Mucosa of stomach (tissue), 1 donor: ENCODE data around the gene SPATA18.
"Not testable (repeated sequence)": the region's sequence is repeated elsewhere in the genome, so short reads cannot be mapped to it uniquely, and the experiment has no call there.

Experiments
- H3K27me3 ChIP-seq: one replicate; pipeline ENCODE4 v1.7.0; 2013; ENCODE audit warnings: mild to moderate bottlenecking, low read length; ENCODE audit not compliant: control insufficient read depth, insufficient read depth
- H3K36me3 ChIP-seq: one replicate; pipeline ENCODE4 v1.7.0; 2013; ENCODE audit warnings: low read length; ENCODE audit not compliant: control insufficient read depth, insufficient read depth
- H3K4me1 ChIP-seq: one replicate; pipeline ENCODE4 v1.7.0; 2013; ENCODE audit warnings: mild to moderate bottlenecking, low read length; ENCODE audit not compliant: control insufficient read depth, insufficient read depth
- H3K4me3 ChIP-seq: one replicate; pipeline ENCODE4 v1.7.0; 2013; ENCODE audit warnings: low read length
- H3K9ac ChIP-seq: one replicate; pipeline ENCODE4 v1.7.0; 2013; ENCODE audit warnings: mild to moderate bottlenecking, low read length, moderate library complexity
- H3K9me3 ChIP-seq: one replicate; pipeline ENCODE4 v1.7.0; 2013; ENCODE audit warnings: mild to moderate bottlenecking, low read length, moderate library complexity; ENCODE audit not compliant: control insufficient read depth
- donor health status: Pancreatic carcinoma.

SPATA18 gene

DNA sequence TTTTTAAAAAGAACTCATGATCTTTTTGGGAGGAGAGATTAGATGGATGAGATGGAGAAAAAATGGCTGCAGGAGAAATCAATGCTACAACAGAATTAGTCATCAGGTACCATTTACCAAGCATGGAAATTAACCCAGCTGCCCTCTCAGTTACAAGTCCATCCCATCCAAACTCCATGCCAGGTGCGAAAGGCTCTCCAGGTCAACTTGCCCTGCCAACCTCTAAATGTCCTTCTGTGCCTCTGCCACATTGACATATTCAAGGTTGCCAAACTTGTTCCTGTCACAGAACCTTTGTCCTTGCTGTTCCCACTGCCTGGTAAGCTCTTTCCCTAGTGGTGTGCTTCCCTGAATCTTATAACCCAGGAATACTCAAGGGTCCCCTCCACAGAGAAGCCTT lies 7.2 kb downstream of the SPATA18 start:
- Histone ChIP-seq H3K4me1 (peaks cover 22% of the 10 kb centered on the region), H3K4me3 (no peak overlapping the region), H3K9me3 (no peaks in the 10 kb centered on the region), H3K27me3 (no peaks in the 10 kb centered on the region), H3K36me3 (no peaks in the 10 kb centered on the region), H3K9ac (no peak overlapping the region)

DNA sequence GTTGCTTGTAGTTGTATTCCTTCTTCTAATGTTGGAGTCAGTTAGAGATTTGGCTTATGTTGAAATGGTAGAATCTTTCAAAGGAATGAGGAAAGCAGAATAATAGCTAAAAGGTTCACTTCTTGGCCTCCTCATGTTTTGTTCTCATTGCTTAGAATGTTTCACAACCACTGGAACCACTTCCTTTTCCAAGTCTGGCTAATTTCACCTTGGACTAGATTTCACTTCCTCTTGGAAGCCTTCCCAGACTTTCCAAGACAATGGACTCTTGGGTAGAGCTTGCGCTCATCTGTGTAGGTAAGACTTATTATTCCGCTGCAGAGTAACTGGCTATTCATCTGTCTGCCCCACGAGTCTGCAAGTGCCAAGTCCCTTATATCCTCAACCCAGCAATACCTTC lies 8.3 kb downstream of the SPATA18 start:
- H3K4me3 ChIP-seq: no peak overlapping the region
- peaks cover 22% of the 10 kb centered on the region for H3K4me1 ChIP-seq
- H3K9ac ChIP-seq: no peak overlapping the region
- H3K9me3 ChIP-seq: no peaks in the 10 kb centered on the region
- H3K27me3 ChIP-seq: no peaks in the 10 kb centered on the region
- no peaks in the 10 kb centered on the region for H3K36me3 ChIP-seq

DNA sequence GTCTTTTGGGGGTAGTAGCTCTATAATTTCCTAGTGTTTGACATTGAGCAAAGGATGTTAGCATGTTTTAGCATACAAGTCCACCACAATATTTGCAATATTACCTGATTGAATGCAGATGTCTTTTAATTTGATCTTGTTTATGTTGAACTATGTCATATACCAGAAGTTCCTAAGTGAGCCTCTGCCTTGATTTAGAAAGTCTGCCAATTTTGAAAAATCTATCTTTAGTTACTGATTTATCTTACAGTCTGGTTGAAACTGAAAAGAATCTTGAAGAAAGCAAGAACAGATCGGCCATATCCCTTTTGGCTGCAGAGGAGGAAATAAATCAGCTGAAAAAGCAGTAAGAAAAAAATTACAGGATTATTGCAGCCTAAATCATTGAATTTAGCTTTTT lies 18.5 kb downstream of the SPATA18 start:
- Histone ChIP-seq H3K9ac (no peak overlapping the region), H3K4me3 (no peak overlapping the region), H3K27me3 (no peaks in the 10 kb centered on the region), H3K36me3 (no peaks in the 10 kb centered on the region), H3K9me3 (no peaks in the 10 kb centered on the region), H3K4me1 (no peaks in the 10 kb centered on the region)

DNA sequence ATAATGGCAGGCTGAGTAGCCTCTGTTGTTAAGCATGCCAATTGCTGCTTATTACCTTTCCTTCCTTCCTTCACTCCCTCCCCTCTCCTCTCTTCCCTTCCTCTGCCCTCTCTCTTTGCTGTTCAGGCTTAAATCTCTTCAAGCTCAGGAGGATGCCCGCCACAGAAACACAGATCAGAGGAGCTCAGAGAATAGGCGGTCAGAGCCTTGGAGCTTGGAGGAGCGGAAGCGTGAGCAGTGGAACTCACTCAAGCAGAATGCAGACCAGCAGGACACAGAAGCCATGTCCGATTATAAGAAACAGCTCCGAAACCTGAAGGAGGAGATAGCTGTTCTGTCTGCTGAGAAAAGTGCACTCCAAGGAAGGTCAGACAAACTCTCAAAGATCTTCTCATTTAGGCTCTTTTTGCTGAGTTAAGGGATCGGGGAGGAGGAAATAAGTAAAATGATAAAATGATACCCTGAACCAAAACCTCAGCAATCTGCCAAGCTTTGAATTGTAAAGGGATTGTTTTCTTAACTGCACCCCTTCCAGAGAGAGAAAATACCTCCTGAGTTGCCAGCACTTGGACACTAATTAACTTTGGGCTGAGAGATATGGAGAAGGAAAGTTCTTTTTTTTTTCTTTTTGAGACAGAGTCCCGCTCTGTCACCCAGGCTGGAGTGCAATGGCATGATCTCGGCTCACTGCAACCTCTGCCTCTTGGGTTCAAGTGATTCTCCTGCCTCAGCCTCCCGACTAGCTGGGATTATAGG lies 20.9 kb downstream of the SPATA18 start:
- H3K4me1 ChIP-seq: no peaks in the 10 kb centered on the region
- H3K9ac ChIP-seq: no peak overlapping the region
- no peaks in the 10 kb centered on the region for H3K36me3 ChIP-seq
- no peak overlapping the region for H3K4me3 ChIP-seq
- no peaks in the 10 kb centered on the region for H3K27me3 ChIP-seq
- H3K9me3 ChIP-seq: no peaks in the 10 kb centered on the region

DNA sequence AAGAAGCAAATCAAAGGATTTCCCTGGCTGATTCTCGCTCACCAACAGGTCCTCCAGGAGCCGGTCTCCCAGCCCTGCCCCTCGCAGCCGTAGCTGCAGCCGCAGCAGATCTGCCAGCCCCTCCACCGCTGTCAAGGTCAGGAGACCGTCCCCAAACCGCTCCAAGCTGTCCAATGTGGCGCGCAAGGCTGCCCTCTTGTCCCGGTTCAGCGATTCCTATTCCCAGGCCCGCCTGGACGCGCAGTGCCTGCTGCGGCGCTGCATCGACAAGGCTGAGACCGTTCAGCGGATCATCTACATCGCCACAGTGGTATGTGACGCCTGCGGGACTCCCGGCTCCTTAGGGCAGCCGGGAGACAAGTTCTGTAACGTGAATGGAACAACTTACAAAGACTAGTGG lies 25.6 kb downstream of the SPATA18 start:
- H3K4me3 ChIP-seq: no peak overlapping the region
- no peaks in the 10 kb centered on the region for H3K36me3 ChIP-seq
- no peak overlapping the region for H3K9ac ChIP-seq
- H3K9me3 ChIP-seq: no peaks in the 10 kb centered on the region
- H3K27me3 ChIP-seq: no peaks in the 10 kb centered on the region
- no peaks in the 10 kb centered on the region for H3K4me1 ChIP-seq

GRCh38 chr4:52079659-52080058 lies 28.6 kb downstream of the SPATA18 start:
- H3K9me3 ChIP-seq: no peaks in the 10 kb centered on the region
- H3K4me1 ChIP-seq: no peaks in the 10 kb centered on the region
- H3K4me3 ChIP-seq: no peak overlapping the region
- H3K9ac ChIP-seq: no peak overlapping the region
- no peaks in the 10 kb centered on the region for H3K27me3 ChIP-seq
- H3K36me3 ChIP-seq: no peaks in the 10 kb centered on the region

DNA sequence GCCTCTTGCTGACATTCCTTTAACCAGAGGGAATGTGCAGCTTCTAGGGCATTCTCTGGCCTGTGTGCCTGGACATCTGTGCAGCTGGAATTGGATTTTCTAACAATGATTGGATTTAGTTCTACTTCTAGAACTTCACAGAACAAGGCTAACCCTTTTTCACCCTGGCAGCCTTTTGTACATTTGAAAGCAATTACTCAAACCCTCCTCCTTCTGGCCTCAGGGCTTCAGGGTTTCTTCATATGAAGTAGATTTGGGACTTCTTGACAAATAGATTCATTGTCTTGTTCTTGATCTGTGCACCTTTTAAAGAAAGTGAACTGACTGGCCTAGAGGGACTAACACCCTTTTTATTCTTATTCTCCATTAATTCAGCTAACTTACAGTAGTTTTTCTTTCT lies 30.1 kb downstream of the SPATA18 start:
- Histone ChIP-seq H3K4me3 (no peak overlapping the region), H3K9ac (no peak overlapping the region), H3K27me3 (no peaks in the 10 kb centered on the region), H3K4me1 (no peaks in the 10 kb centered on the region), H3K9me3 (no peaks in the 10 kb centered on the region), H3K36me3 (no peaks in the 10 kb centered on the region)

GRCh38 chr4:52086425-52086824 lies 35.3 kb downstream of the SPATA18 start:
- not testable (repeated sequence) for H3K9me3 ChIP-seq, H3K36me3 ChIP-seq, H3K4me1 ChIP-seq, H3K4me3 ChIP-seq, H3K9ac ChIP-seq, H3K27me3 ChIP-seq

GRCh38 chr4:52091801-52092200 lies 40.7 kb downstream of the SPATA18 start:
- no peak overlapping the region for H3K4me3 ChIP-seq
- H3K36me3 ChIP-seq: no peaks in the 10 kb centered on the region
- H3K9me3 ChIP-seq: no peaks in the 10 kb centered on the region
- H3K4me1 ChIP-seq: no peaks in the 10 kb centered on the region
- H3K27me3 ChIP-seq: no peaks in the 10 kb centered on the region
- H3K9ac ChIP-seq: no peak overlapping the region

DNA sequence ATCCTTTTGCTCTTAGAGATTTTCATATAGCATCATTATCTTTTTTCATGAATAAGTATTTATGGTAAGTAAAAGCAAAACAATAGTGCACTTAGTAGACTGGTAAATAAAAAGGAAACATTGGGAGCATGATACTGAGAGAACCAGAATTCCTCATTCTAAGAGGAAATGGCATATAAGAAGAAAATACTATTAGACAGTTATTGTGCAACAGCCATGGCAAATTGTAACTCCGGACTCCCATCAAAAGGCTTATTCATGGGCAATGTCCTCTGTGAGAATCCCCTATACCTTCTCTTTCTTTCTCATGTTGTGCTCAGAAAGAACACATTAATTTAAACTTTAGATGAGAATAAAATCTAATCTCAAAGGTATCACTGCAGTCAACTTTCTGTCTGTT lies 42.4 kb downstream of the SPATA18 start:
- Histone ChIP-seq H3K36me3 (no peaks in the 10 kb centered on the region), H3K4me3 (no peak overlapping the region), H3K9ac (no peak overlapping the region), H3K27me3 (no peaks in the 10 kb centered on the region), H3K4me1 (no peaks in the 10 kb centered on the region), H3K9me3 (no peaks in the 10 kb centered on the region)

- H3K4me1 ChIP-seq: no peaks in the 10 kb centered on the region
- no peak overlapping the region for H3K4me3 ChIP-seq
- no peak overlapping the region for H3K9ac ChIP-seq
- H3K9me3 ChIP-seq: no peaks in the 10 kb centered on the region
- H3K27me3 ChIP-seq: no peaks in the 10 kb centered on the region
- H3K36me3 ChIP-seq: no peaks in the 10 kb centered on the region
Measured at GRCh38 chr4:52094376-52095145, 43.5 kb downstream of the SPATA18 start.

DNA sequence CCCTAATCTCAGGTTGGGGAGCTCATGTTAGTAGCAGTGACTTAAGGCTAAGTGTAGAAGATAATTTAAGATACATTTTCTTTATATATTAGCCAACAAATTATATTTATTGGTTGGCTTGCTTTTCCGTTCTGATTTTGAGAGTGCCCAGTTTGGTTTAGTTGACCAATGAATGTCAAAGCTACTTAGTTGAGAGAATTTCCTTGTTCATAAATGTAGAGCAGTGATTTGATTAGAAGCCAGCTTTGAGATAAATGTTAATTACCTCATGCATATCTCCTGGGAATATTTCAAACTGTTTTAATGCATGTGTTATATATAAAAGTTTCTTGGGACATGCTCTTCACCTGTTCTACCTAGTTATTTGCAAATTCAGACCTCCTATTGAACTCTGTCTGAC lies 44.3 kb downstream of the SPATA18 start:
- no peaks in the 10 kb centered on the region for H3K9me3 ChIP-seq
- no peaks in the 10 kb centered on the region for H3K4me1 ChIP-seq
- no peaks in the 10 kb centered on the region for H3K27me3 ChIP-seq
- no peak overlapping the region for H3K4me3 ChIP-seq
- H3K36me3 ChIP-seq: no peaks in the 10 kb centered on the region
- H3K9ac ChIP-seq: no peak overlapping the region
